ENCODE results near the gene TLR5. TPM values are rescaled to one million over a fixed set of nuclear protein-coding genes. Genes with fewer than 3 reads are reported as not detected.

TLR5 gene
- total RNA-seq, 1 experiment from 2014 or later = 0.38 TPM

DNA sequence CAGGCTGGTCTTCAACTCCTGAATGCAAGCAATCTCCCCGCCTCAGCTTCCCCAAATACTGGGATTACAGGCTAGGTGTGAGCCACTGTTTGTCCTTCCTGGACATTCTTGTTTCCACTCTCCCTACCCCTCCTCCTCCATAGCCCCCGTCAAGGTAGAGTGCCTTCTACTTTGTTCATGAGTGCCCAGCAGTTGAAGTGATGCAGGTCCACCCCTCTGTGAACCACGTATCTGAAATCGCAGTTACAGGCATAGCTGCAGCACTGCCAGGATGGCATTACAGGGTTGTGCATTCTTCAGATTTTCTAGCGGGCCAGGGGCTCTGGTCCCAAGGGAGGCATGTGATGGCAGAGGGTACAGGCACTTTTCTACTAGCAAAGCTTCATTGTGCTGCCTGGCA is 7.4 kb upstream of the TLR5 start:
- no peak for DNase-seq (ENCODE audit: low spot score)

DNA sequence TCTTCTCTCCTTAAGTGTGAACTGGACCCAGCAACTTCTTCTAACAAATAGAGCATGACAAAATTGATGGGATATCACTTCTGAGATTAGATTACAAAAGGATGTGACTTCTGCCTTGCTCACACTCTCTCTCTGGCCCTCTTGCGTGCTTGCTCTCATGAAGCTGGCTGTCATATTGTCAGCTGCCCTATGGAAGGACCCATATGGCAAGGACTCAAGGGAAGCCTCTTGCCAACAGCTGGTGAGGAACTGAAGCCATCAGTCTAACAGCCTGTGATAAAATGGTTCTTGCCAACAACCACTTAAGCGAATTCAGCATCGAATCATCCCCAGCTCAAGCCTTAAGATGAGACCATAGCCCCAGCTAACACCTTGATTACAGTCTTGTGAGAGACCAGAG is 4.8 kb upstream of the TLR5 start:
- DNase-seq (ENCODE audit: low spot score) = no peak

DNA sequence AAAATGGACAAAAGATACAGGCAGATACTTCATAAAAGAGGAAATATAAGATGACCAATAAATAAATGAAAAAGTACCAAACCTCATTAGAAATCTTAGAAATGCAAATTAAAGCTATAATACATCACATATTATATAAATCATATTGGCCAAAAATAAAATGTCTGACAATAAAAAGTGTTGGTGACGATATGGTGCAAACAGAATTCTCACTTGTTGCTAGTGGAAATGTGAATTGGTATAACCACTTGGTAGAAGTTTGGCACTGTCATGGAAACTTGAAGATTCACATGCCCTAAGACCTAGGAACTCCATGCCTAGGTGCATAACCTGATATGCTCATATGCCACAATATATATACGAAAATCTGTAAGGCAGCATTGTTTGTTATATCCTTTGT is 4.4 kb upstream of the TLR5 start:
- no peak for DNase-seq (ENCODE audit: low spot score)

DNA sequence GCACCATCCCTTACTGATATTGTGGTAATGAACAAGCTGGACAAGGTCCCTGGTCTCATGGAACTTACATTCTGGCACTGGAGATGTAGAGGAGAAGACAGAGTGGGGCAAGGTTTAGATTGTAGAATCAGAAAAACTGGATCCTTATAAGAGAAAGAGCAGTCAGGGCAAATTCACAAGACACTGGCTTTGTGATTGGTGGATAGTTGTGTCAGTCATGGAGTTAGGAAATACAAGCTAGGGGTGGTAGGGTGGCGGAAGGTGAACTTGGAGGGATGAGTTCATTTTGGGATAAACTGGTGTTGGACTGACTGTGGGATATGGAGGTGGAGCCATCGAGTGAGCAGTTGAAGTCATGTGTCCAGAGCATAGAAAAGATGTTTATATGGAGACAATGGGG is 3.7 kb upstream of the TLR5 start:
- no peak for DNase-seq (ENCODE audit: low spot score)

DNA sequence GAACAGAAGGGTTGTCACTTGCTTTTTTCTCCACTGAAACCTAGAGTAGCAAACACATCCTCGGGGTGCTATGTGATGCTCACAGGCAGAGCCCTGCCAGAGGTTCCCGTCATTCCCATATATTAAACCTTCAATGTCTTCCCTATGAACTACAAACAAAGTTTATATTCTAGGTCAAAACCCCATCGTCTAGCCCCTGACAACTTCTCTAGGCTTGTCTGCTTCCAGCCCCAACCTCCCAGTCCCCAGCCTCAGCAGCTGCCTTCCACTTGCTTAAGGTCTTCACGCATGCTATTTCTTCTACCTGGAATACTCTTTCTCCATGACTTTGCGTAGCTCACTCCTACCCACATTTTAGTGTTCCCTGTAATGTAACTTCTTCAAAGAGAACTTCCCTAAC is 1.9 kb upstream of the TLR5 start:
- no peak for DNase-seq (ENCODE audit: low spot score)

DNA sequence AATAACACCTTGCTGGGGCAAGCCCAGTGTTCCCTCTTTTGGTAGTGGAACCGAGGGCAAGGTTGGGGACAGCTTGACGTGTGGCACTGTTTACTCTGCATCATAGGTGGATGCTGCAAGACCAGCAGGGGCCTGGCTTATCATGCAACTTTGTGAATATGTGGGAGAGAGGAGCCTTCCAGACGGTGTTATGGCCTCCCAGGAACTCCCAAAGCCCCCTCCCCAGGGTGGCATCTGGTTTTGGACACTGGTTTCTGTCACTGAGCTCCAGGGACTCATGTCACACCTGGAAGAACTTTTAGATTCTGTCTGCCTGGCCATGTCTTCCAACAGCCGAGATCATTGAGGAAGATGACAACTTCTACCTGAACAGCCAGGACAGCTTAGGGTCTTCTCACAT is 1.4 kb upstream of the TLR5 start:
- DNase-seq (ENCODE audit: low spot score) = no peak

DNA sequence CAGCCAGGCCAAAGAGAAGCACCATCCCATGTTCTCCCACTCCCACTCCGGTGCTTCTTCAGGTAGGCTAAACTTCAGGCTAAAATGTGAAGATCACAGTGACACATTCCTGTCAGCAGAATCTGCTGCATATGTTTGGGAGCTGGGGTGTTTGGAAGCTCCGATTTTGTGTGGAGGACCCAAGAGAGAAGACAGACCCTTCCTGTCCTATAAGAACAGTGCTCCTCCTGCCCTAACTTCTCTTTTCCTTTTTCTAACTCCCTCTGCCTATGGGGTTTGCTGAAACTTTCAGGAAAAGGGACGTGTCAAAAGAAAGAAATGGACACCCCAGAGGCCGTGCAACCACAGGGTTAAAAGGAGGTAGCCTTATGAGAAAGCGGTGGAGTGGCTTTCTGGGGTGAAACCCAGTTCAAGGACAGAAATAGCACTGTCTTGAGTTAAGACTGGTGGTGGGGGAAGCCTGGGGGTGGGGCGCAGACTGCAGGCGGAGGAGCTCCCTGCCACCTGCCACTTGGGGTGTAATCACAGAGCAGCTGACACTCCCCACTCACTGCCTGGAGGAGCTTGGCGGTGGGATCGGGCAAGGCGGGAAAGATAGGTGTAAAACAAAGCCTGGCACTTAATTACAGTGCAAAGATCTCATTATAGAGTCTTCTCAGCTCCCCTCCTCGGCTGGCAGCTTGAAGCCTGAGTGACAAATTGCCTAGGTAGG is 645 bp upstream of the TLR5 start:
- no peak for DNase-seq (ENCODE audit: low spot score)

DNA sequence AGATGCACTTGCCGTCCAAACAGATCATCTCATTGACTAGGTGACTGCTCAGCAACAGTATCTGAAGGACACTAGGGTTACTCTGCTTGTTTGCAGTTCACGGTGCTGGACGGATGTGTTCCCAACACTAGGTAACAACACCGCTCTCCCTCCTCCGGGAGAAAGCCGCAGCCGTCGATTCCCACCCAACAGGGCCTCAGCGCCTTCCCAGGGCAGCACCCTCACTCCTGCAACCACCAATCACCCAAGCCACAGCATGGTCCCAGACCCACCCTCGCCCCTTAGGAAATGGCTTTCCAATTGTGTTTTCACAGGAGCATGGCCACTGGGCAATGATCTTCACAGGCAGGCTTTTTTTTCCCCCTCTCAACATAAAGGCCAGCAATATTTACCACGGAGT is 779 bp downstream of the TLR5 start:
- DNase-seq (ENCODE audit: low spot score) = no peak

DNA sequence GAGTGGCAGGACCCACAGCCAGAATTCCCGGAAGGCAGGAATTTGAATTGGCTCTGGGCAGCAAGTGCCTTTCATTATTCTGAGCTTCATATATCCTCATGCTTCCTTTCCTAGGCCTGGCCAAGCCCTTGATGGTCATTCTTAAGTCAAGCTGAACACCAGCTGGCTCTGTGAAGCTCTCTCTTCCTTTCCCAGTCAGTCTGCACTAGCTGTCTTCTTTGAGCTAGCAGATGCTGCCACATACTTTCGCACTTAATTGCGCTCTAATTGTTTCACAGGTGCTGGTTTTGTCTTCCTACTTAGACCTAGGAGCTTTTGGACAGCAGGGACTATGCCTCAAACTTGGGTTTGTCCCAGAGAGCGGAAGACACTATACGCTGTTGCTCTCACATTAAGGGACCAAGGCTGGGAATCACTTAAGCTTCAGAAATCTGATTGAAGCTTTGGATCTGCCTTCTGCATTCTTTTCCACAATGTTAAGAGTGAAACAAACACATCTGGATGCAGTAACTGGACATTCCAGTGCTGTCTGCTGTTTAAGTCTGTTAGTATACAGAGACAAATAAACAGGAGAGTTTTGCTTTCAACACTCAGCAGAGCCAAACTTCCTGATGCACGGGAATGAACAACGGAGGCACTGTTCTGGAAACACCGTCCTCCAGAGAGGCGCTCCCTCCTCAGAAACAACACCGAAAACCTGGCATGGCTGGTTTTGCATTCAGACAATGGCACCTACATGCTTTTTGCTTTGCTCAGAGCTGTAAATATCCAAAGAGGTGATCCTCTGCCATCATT is 2.2 kb downstream of the TLR5 start:
- DNase-seq (ENCODE audit: low spot score) = peak; percentile 8

DNA sequence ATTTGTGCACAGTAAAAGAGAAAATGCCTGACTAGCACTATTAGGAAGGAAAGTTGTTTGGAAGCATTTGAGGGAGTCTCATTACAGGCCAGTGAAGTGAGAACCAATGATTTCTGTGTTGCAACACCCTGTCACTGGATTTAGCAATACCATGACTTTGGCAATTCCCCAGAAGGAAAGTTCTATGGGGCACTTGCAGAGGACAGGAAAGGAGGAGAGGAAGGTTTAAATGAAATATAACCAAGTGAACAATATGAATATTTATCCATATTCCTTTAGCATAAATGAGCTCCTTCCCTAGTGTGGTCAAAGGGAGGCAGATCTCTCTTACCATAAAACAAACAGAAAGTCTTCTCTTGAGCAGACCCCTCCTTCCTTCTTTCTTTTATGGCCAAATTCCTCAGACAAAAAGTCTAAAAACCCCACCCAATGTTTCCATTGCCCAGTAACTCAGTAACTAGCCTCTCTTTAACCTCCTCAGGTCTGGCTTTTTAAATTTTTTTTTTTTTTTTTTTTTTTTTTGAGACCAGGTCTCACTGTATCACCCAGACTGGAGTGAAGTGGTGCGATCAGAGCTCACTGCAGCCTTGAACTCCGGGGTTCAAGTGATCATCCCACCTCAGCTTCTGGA is 5.5 kb downstream of the TLR5 start:
- DNase-seq (ENCODE audit: low spot score) = no peak

DNA sequence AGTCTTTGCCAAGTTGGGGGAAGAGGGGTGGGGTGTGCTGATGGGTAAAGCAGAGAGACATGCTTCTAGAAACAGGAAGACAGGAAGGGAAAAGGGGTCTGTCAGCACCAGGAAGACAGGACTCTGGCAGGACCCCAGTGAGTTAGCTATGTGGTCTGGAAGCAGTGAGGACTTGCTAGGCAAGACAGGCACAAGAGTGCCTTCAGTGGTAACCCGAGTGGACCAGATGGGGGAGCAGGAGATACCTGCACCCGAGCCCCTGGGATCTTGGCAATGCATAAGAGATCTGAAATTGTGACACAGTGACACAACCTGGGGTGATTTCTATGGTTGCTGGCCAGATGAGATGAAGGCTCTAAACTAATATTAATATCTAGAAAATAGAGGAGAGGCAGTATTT is 7.0 kb downstream of the TLR5 start:
- peak; percentile 11 for DNase-seq (ENCODE audit: low spot score)

DNA sequence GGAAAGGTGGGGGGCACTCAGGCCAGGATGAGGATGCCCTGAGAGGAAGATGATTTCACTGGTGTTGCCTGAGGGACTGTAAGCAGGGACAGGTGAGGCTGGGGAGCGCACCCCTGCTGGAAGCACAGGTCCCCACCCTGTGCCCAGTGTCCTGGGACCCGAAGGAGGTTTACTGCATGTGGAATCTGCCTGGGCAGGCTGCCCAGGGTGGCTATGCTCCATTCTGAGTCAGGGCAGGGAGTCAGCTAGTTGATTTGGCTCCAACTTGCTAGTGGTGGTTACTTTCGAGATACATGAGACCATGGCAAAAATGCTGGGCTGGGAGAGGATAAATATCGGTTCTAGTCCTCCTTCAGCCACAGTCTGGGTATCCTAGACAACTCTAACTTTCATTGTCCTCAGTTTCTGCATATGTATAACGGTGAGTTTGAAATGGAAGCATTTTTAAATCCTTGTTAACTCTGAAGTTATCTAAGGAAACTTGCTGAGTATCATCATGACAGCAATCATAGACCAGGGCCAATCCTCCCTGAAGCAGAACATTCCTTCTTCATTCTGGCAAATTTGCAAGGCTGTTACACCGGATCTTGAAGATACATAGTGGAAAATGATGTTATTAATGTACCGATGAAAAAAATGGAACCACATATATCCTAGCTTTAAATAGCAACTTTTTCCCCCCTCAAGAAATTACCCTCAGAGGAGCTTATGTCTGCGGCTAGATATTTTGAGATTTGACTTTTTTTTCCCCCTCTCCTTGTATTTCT is 7.7 kb downstream of the TLR5 start:
- DNase-seq (ENCODE audit: low spot score) = no peak

DNA sequence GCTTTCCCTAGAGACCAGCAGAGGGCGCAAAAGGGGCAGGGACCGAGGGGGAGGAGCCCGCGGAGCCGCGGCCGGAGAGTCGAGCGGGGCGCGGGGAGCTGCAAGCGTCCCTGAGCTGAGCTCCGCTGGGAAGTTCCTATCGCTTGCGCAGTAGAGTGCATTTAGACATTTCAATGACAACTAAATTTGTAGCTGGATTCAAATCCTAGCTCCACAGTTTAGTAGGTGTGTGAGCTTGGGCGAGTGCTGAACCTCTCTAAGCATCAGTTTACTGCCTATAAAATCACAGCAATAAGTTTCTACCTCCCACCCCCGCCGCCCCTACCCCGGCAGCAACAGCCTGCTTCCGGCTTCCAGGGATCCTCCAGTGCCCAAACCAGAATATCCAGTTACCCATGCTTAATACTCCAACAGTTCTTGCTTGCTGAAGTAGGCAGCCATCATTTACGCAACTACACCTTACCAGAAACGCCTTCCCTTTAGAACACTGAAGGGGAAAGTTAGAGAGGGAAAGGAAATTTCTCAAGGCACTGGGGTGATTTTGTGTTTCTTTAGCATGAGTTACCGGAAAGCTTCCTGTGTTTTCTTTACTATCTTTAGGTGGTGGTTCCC is 9.1 kb downstream of the TLR5 start:
- DNase-seq (ENCODE audit: low spot score) = peak; percentile 94

DNA sequence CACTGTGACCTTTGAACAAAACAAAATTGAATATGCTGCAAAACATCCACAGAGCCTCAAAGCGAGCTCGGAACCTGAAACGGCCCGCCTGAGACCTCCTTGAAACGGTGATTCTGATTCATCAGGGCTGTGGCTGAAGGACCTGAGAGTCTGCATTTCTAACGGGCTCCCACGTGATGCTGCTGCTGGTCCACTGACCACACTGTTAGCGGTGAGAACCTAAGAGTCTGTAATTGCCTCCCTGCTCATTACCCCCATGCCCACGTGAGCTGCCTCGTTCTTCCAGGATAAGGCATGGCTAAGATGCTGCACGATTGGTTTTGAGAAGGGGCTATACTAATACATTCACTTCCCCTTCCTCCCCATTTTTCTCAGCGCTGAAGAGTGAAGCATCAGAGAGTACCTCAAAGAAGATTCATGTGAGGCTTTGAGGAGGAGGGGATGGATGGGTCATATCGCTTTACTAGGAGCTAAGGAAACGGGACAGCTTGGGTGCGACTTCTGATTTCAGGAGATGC is 9.7 kb downstream of the TLR5 start:
- no peak for DNase-seq (ENCODE audit: low spot score)

DNA sequence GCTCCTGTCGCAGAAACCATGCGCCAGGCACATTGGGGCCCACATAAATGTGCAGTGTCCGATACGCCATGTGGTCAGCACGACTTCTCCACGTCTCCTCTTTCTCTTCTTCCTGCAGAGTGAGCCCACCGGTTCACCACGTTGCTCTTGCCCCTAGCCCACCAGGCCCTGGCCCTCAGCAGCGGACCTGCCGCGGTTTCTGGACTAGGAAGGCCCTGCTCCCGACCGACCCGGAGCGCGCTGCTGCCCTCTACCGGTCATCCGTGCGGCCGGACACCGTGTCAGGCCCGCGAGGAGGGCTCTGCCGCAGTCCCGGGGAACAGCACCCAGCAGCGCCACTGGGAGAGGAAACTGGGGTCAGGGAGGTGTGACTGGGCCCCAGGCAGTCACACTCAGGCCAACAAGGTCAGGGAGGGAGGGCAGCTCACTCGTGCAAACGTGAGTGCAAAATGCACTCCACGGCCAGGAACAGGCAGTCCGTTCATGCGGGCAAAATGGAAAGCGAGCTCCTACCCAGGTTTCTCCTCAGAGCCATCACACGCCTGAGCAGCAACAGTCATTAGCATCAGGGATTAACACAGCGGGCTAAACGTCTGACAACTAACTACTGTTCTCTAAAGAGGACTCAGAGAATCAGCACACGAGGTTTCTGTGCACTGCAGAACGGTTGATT is 13.7 kb downstream of the TLR5 start:
- DNase-seq (ENCODE audit: low spot score) = no peak

DNA sequence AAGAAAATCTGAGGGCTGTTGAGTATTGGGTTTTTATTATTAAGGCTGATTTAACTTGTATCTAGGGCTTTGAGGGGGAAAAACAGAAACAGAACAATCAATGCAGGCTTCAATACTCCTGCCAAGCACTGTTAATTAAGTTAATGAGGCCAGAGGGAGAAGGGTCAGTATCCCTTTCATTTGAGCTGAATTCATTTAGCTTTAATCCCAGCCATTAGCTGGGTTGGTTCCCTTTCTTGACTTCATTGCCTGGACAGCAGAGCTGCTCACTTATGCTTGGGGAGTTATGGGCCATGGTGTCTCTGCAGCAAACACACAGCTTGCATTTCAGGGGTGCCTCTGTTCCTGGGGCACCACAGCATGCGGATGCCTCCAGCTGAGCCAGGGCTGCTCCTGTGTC is 16.3 kb downstream of the TLR5 start:
- no peak for DNase-seq (ENCODE audit: low spot score)

DNA sequence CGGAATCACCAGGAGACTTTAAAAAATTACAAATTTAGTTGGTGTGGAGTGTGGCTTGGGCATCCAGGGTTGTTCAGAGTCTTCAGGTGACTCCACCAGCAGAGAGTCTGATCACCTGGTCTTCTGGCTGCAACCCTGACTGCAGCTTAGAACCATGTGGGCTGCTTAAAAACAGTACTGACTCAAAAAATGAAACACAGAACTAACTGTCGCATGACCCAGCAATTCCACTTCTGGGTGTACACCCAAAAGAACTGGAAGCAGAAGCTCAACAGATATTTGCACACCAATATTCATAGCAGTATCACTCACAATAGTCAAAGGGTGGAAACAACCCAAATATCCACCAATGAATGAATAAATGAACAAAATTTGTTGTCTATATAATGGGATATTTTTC is 17.3 kb downstream of the TLR5 start:
- DNase-seq (ENCODE audit: low spot score) = no peak

DNA sequence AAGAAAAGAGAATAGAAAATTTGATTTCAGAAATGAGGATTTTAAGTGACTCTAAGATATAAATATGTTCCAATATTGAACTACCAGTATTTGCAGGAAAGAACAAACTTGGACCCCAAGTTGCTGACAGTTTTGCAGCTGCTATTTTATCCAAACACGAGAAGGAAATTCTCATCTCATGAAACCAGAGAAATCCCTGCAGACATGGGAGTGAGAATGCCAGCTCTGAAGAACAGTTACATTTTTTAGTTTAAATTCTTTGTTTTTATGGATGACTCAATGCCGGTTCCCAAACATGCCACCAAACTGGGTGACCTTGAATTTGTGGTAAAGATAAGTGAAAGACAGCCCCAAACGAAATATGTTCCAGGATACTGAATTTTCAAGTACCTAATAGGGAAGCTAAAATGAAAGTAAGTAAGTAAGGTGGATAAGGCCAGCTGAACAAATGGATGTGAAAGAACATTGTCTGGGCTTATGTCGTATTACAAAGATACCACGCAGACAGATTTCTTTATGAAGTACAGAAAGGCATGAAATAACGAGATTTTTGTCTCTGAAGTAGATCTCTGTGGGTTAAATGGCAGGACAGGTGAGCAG is 19.9 kb downstream of the TLR5 start:
- DNase-seq (ENCODE audit: low spot score) = no peak

DNA sequence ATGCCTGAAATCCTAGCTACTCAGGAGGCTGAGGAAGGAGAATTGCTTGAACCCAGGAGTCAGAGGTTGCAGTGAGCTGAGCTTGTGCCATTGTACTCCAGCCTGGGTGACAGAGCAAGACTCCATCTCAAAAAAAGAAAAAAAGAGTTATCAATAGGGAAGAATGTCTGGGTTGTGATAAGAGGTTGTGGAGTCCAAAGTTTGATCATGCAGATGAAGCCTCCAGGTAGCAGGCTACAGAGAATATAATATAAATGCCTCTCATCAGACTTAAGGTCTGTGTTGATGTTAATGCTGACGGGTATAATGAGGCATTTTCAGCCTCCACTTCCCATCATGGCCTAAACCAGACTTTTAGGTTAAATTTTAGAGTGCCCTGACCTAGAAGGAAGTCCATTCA is 24.6 kb downstream of the TLR5 start:
- DNase-seq (ENCODE audit: low spot score) = no peak

DNA sequence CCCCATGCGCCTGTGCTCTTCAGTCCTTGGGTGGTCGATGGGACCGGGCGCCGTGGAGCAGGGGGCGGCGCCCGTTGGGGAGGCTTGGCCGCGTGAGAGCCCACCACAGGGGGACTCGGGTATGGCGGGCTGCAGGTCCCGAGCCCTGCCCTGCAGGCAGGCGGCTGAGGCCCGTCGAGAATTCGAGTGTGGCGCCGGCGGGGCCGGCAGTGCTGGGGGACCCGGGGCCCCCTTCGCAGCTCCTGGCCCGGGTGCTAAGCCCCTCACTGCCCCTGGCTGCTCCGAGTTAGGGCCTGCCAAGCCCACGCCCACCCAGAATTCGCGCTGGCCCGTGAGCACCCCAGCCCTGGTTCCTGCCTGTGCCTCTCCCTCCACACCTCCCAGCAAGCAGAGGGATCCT is 26.1 kb downstream of the TLR5 start:
- no peak for DNase-seq (ENCODE audit: low spot score)

DNA sequence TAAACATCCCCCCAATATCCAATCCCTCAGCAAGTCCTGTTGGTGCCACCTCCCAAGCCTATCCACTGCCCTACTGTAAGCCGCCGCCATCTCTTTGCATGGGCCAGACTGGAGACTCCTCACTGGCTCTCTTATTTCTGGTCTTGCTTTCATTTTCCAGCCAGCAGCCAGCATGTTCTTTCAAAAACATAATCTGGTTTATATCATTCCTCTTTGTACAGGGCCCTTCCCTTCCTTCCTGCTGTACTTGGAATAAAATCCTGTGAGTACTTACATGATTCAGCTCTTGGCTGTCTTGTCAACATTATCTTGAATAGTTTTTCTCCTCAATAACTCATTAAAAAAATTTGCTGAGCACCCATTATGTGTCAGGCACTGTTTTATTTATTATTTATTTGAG is 28.2 kb downstream of the TLR5 start:
- no peak for DNase-seq (ENCODE audit: low spot score)
